HCT116 (cell line): ENCODE results near the gene MYH14. TPM values are rescaled to one million over a fixed set of nuclear protein-coding genes. Genes with fewer than 3 reads are reported as not detected.

Experiments used
- ATAC-seq: fragments of 200-7000 bp; cut with Tn5 transposase; 2 replicates; pipeline ENCODE4 v1.9.1; 2020; ENCODE audit warnings: mild to moderate bottlenecking, moderate library complexity
- BruUV-seq: library from RNA; stranded (reverse); fragments of 400-500 nt; replicated peaks from 2 replicates; lab custom pipeline; 2021; lab: Mats Ljungman, UMichigan
- CTCF ChIA-PET: fragments of 300-600 bp; sonication (Branson Sonifier 250); formaldehyde crosslinking; loops from one replicate; lab custom pipeline; 2021; ENCODE audit warnings: antibody characterized with exemption; lab: Charles Lee
- POLR2A ChIA-PET: fragments of 300-600, 350-600 bp; sonication (Branson Sonifier 250); formaldehyde crosslinking; loops from one replicate; lab custom pipeline; 2021; ENCODE audit warnings: antibody characterized with exemption; lab: Charles Lee
- RAD21 ChIA-PET, 2 experiments: fragments of 300-600 bp; sonication (Branson Sonifier 250); formaldehyde crosslinking; loops; one replicate each; lab custom pipeline; 2023; ENCODE audit warnings: low total read pairs in 2 of 2; ENCODE audit not compliant: uncharacterized antibody in 2 of 2, unreplicated experiment in 2 of 2, low non-redundant PET in 1 of 2; lab: Charles Lee
- DNase-seq: peaks from one replicate; pipeline ENCODE4 v3.0.0-alpha.2; 2010; ENCODE audit warnings: low read depth, low spot score
- H2AFZ ChIP-seq: fragments of 200-600 bp; shearing (Covaris generic), sonication (generic); 2 replicates; pipeline ENCODE4 v1.6.1; 2017; ENCODE audit warnings: low read depth, mixed run types, mixed read lengths, antibody characterized with exemption, low read length; ENCODE audit not compliant: poor library complexity, severe bottlenecking
- H3K27ac ChIP-seq: 2 replicates; pipeline ENCODE4 v1.5.1; 2012; ENCODE audit warnings: low read depth, low read length
- H3K27me3 ChIP-seq: fragments of 200-600 bp; sonication (generic); 2 replicates; pipeline ENCODE4 v1.6.1; 2016; ENCODE audit warnings: mixed run types, low read length, mixed read lengths; ENCODE audit not compliant: insufficient read depth
- H3K36me3 ChIP-seq, 2 experiments: fragments of 200-500 bp in 1 of 2; fragments of 200-600 bp in 1 of 2; sonication (Bioruptor generic) in 1 of 2; sonication (generic) in 1 of 2; 2 replicates each; pipeline versions ENCODE4 v1.5.1 to v1.6.1; 2014 to 2016; ENCODE audit warnings: low read length in 2 of 2, inconsistent platforms in 1 of 2, mixed read lengths in 1 of 2, mixed run types in 1 of 2; ENCODE audit not compliant: insufficient read depth in 2 of 2, control insufficient read depth in 1 of 2
- H3K4me1 ChIP-seq, 2 experiments: fragments of 200-600 bp in 1 of 2; sonication (generic) in 1 of 2; 2 replicates each; pipeline versions ENCODE4 v1.5.1 to v1.6.1; 2012 to 2017; ENCODE audit warnings: low read length in 2 of 2, inconsistent platforms in 1 of 2, mild to moderate bottlenecking in 1 of 2, mixed read lengths in 1 of 2, mixed run types in 1 of 2, moderate library complexity in 1 of 2; ENCODE audit not compliant: insufficient read depth in 2 of 2, control insufficient read depth in 1 of 2
- H3K4me2 ChIP-seq: fragments of 200-600 bp; sonication (generic); 2 replicates; pipeline ENCODE4 v1.6.1; 2017; ENCODE audit warnings: mixed run types, low read length, mixed read lengths
- H3K4me3 ChIP-seq, 2 experiments: fragments of 200-600 bp in 1 of 2; sonication (generic) in 1 of 2; replicated peaks in 1 of 2; 2 replicates each; pipeline ENCODE4 v1.5.1; 2011 to 2016; ENCODE audit warnings: low read length in 2 of 2, control low read depth in 1 of 2, low read depth in 1 of 2, mild to moderate bottlenecking in 1 of 2, mixed read lengths in 1 of 2, mixed run types in 1 of 2
- H3K79me2 ChIP-seq: fragments of 200-600 bp; sonication (generic); 2 replicates; pipeline ENCODE4 v1.6.1; 2017; ENCODE audit warnings: mild to moderate bottlenecking, mixed run types, low read length, moderate library complexity, mixed read lengths; ENCODE audit not compliant: insufficient read depth
- H3K9ac ChIP-seq: fragments of 200-600 bp; sonication (generic); 2 replicates; pipeline ENCODE4 v1.6.1; 2016; ENCODE audit warnings: low read length, mixed read lengths
- H3K9me2 ChIP-seq: fragments of 200-600 bp; sonication (generic), shearing (Covaris generic); 2 replicates; pipeline ENCODE4 v1.6.1; 2017; ENCODE audit warnings: mixed run types, mild to moderate bottlenecking, moderate library complexity; ENCODE audit not compliant: insufficient read depth
- H3K9me3 ChIP-seq, 2 experiments: fragments of 200-500 bp in 1 of 2; fragments of 200-600 bp in 1 of 2; sonication (Bioruptor generic) in 1 of 2; sonication (generic) in 1 of 2; 2 replicates each; pipeline ENCODE4 v1.6.1; 2014 to 2017; ENCODE audit warnings: low read length in 2 of 2, mixed read lengths in 2 of 2, inconsistent platforms in 1 of 2, low read depth in 1 of 2, mild to moderate bottlenecking in 1 of 2, mixed run types in 1 of 2, moderate library complexity in 1 of 2; ENCODE audit not compliant: control insufficient read depth in 1 of 2, insufficient read depth in 1 of 2
- H4K20me1 ChIP-seq: fragments of 200-600 bp; sonication (generic), shearing (Covaris generic); 2 replicates; pipeline ENCODE4 v1.6.1; 2017; ENCODE audit warnings: mixed run types, mild to moderate bottlenecking, moderate library complexity; ENCODE audit not compliant: insufficient read depth
- CBX3 ChIP-seq: IDR thresholded peaks from 2 replicates; pipeline ENCODE4 v1.6.1; 2012; ENCODE audit warnings: low read depth
- CEBPB ChIP-seq: IDR thresholded peaks from 2 replicates; pipeline ENCODE4 v1.6.1; 2012; ENCODE audit warnings: low read depth
- CTCF ChIP-seq, 3 experiments: fragments of 200-600 bp in 1 of 3; sonication (generic) in 1 of 3; IDR thresholded peaks in 2 of 3; conservative IDR thresholded peaks in 1 of 3; 2 replicates each; pipeline ENCODE4 v1.5.1; 2012 to 2017; ENCODE audit warnings: low read depth in 2 of 3, low read length in 2 of 3, antibody characterized with exemption in 1 of 3, borderline replicate concordance in 1 of 3, control low read depth in 1 of 3, mild to moderate bottlenecking in 1 of 3, mixed read lengths in 1 of 3, mixed run types in 1 of 3, moderate library complexity in 1 of 3; ENCODE audit not compliant: insufficient read depth in 1 of 3
- EGR1 ChIP-seq: IDR thresholded peaks from 2 replicates; pipeline ENCODE4 v1.6.1; 2012; ENCODE audit warnings: low read depth
- ELF1 ChIP-seq: IDR thresholded peaks from 2 replicates; pipeline ENCODE4 v1.6.1; 2012; ENCODE audit warnings: low read depth, borderline replicate concordance
- EZH2 ChIP-seq: fragments of 200-600 bp; sonication (generic); IDR thresholded peaks from 2 replicates; pipeline ENCODE4 v1.6.1; 2017; ENCODE audit warnings: antibody characterized with exemption, mixed run types
- EZH2phosphoT487 ChIP-seq: fragments of 200-600 bp; IDR thresholded peaks from 2 replicates; pipeline ENCODE4 v1.6.1; 2018; ENCODE audit warnings: antibody characterized with exemption, borderline replicate concordance
- FOSL1 ChIP-seq: IDR thresholded peaks from 2 replicates; pipeline ENCODE4 v1.6.1; 2012; ENCODE audit warnings: low read depth
- MAX ChIP-seq: IDR thresholded peaks from 2 replicates; pipeline ENCODE4 v1.6.1; 2012
- POLR2A ChIP-seq: IDR thresholded peaks from 2 replicates; pipeline ENCODE4 v1.7.0; 2011; ENCODE audit warnings: borderline replicate concordance; ENCODE audit not compliant: insufficient read depth, insufficient read length; ENCODE audit errors: extremely low read depth
- RAD21 ChIP-seq: IDR thresholded peaks from 2 replicates; pipeline ENCODE4 v1.6.1; 2012; ENCODE audit warnings: low read depth, mild to moderate bottlenecking
- REST ChIP-seq: IDR thresholded peaks from 2 replicates; pipeline ENCODE4 v1.6.1; 2012; ENCODE audit warnings: low read depth
- SIN3A ChIP-seq: IDR thresholded peaks from 2 replicates; pipeline ENCODE4 v1.6.1; 2012; ENCODE audit warnings: low read depth
- SP1 ChIP-seq: IDR thresholded peaks from 2 replicates; pipeline ENCODE4 v1.6.1; 2012; ENCODE audit warnings: low read depth
- SRF ChIP-seq: IDR thresholded peaks from 2 replicates; pipeline ENCODE4 v1.6.1; 2012; ENCODE audit warnings: low read depth
- TCF7L2 ChIP-seq: IDR thresholded peaks from 2 replicates; pipeline ENCODE4 v1.7.0; 2011; ENCODE audit warnings: borderline replicate concordance, inconsistent platforms; ENCODE audit not compliant: insufficient read depth, insufficient read length; ENCODE audit errors: extremely low read depth
- ZFX ChIP-seq: fragments of 450-650 bp; IDR thresholded peaks from 2 replicates; pipeline ENCODE4 v1.6.1; 2017
- intact Hi-C: fragments of 100-400 bp; cut with micrococcal nuclease; formaldehyde crosslinking; loops from 2 replicates; pipeline ENCODE4 v1.10.0; 2022
- total RNA-seq: library from RNA; stranded (reverse); gene quantifications from one replicate; pipeline ENCODE4 v1.2.1, GENCODE V29; 2021; ENCODE audit not compliant: unreplicated experiment
- TF ChIP-seq, protein P1 (sequence below): IDR thresholded peaks from 2 replicates; pipeline ENCODE4 v1.6.1; 2011; ENCODE audit warnings: mild to moderate bottlenecking, low read length, moderate library complexity; ENCODE audit not compliant: insufficient replicate concordance; ENCODE audit errors: extremely low read depth
- TF ChIP-seq, protein P2 (sequence below): IDR thresholded peaks from 2 replicates; pipeline ENCODE4 v1.6.1; 2012

The MYH14 gene
- total RNA-seq, 1 experiment from 2014 or later: 60.1 TPM

GRCh38 chr19:50178859-50179537, 24.4 kb upstream of the MYH14 start:
- ATAC-seq: no peak
- Histone ChIP-seq H2AFZ (no peak overlapping the region), H3K9me2 (no peaks in the 10 kb centered on the region), H3K9ac (no peak overlapping the region), H3K27ac (no peak overlapping the region), H3K4me1 (no peaks in the 10 kb centered on the region), H3K27me3 (no peaks in the 10 kb centered on the region), H3K4me2 (no peak overlapping the region), H4K20me1 (no peaks in the 10 kb centered on the region), H3K36me3 (no peaks in the 10 kb centered on the region), H3K4me3 (no peak overlapping the region), H3K9me3 (no peaks in the 10 kb centered on the region), H3K79me2 (no peaks in the 10 kb centered on the region)
- CTCF ChIA-PET: no interaction called here
- intact Hi-C loops: no loop called here
- TF ChIP-seq CTCF (IDR thresholded peaks at IDR 0.05 in 2 of 3, conservative IDR thresholded peaks at IDR 0.05 in 1 of 3; ENCODE audit: borderline replicate concordance in 1 of 3, insufficient read depth in 1 of 3, low read depth in 2 of 3, low read length in 2 of 3): no peak
- TF ChIP-seq MAX: no peak
- no peak for TF ChIP-seq ZFX
- no peak for TF ChIP-seq EZH2phosphoT487
- TF ChIP-seq TCF7L2: no peak
- no peak for TF ChIP-seq FOSL1
- TF ChIP-seq, protein P1, sequence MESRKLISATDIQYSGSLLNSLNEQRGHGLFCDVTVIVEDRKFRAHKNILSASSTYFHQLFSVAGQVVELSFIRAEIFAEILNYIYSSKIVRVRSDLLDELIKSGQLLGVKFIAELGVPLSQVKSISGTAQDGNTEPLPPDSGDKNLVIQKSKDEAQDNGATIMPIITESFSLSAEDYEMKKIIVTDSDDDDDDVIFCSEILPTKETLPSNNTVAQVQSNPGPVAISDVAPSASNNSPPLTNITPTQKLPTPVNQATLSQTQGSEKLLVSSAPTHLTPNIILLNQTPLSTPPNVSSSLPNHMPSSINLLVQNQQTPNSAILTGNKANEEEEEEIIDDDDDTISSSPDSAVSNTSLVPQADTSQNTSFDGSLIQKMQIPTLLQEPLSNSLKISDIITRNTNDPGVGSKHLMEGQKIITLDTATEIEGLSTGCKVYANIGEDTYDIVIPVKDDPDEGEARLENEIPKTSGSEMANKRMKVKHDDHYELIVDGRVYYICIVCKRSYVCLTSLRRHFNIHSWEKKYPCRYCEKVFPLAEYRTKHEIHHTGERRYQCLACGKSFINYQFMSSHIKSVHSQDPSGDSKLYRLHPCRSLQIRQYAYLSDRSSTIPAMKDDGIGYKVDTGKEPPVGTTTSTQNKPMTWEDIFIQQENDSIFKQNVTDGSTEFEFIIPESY: no peak
- no peak for TF ChIP-seq SRF
- TF ChIP-seq CBX3: no peak
- TF ChIP-seq RAD21: no peak
- no peak for TF ChIP-seq EGR1
- no peak for TF ChIP-seq EZH2
- no peak for TF ChIP-seq SP1
- no peak for TF ChIP-seq ELF1
- TF ChIP-seq SIN3A: no peak
- no peak for TF ChIP-seq REST
- TF ChIP-seq CEBPB: no peak
- TF ChIP-seq, protein P2, sequence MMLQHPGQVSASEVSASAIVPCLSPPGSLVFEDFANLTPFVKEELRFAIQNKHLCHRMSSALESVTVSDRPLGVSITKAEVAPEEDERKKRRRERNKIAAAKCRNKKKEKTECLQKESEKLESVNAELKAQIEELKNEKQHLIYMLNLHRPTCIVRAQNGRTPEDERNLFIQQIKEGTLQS: no peak
- no peak for TF ChIP-seq POLR2A
- POLR2A ChIA-PET: interaction anchor here (0.6 kb wide), 1 partner anchor 265 kb away, joined by 3 read pairs; no protein-coding TSS in a partner anchor
- RAD21 ChIA-PET: no interaction called here
- DNase-seq: no peak
- BruUV-seq: no TSS peak
